ENCODE data around the gene BAHCC1.
"Not testable (repeated sequence)": the region's sequence is repeated elsewhere in the genome, so short reads cannot be mapped to it uniquely, and the experiment has no call there.

Gene BAHCC1

DNA sequence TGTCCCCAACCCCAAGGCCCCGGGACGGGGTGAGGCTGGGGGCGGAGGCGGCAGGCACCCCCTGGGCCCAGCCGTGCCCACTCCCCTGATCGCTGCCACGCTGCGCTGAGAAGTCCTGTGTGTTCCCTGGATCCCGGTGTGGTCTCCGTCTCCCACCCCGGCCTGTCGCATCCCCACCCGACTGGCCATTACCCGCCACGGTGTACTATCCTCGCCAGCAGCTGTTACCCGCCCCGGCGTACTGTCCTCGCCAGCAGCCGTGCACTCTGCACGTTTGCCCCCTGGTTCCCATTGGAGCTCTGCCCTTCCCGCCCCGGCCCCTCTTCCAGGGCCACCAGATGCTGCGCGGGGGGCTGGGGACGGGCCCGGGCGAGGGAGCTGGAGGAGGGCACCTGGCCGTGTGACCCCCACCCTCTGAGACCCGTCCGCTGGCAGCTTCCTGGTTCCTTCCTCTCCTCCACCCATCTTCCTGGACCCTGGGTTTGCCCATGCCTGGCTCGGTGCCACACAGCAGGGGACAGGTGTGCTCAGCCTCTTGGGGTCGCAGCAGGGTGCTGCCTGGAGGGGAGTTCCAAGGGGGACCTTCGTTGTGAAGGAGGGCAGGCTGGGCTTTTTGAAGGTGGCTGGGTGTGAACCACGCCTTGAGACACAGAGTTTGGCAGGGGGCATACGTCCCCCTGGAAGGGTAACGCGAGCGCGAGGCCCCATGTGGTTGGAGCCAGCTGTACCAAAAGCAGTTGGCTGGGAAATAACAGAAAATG, 19.7 kb downstream of the BAHCC1 start:
- DNase-seq: no peak

DNA sequence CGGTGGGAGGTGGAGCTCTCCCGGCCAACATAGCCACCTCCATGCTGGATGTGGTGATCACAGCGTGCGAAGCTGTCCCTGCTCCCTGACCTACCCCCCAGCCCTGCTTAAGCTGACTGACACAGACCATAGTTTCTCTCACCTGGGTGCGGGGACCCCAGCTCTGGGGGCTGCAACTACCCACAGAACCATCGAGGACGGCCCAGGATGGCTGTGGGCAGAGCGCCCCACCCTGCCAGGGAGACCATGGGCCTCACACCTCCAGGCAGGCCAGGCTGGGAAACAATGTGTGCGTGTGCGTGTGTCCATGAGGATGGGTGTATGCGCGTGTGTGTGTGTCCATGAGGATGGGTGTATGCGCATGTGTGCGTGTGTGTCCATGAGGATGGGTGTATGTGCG, 20.4 kb downstream of the BAHCC1 start:
- no peak for DNase-seq

DNA sequence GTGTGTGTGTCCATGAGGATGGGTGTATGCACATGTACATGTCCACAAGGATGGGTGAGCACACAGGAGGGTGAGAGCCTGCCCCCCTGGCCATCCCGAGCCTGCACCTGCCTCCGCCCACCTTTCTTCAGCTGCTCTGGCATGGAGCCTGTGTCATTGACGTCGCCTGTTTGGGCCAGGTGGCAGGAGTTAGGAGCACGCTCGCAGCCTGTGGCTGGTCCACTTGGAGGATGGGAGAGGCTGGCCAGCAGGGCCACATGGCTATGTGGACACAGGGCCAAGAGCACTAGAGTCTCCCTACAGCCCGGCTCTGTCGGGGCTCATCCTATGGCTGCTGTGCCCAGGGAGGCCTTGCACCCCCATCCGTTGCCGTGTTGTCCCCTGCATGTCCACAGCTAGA, 21.4 kb downstream of the BAHCC1 start:
- no peak for DNase-seq

DNA sequence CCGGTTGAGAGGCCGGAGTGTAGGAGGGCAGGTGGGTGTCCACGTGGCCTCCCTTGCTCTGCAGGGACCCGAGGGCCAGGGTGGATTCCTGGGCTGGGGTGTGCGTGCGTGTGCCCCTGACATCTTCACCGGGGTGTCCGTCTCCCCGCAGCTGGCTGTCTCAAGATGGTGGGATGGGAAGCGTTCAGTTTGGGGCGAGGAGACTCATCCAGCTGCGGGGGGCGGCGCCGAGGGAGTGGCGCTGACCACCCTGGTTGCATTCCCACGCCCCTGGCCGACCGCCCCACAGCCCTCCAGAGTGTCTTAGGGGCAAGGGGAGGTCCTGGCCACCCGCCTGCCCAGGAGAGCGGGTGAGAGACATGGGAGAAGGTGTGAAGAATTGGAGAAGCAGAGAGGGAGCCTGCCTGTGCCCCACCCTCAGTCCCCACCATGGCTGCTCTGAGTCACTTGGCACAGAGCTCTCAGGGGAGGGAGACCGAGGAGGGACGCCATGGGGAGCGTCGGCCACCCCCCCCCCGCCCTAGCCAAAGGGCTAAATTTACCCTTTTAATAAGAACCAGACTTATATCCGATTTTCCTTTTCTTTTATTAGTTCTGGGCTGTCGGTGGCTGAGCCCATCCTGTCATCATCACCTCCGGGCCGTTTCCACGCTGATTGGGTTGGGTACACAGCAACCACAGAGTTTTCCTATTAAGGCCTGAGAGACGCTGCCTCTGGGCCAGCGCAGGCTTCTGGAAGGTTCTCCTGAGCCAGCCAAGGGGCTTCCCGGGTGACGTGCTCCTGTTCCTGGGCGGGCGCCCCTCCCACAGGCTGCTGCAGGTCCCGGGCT, 22.0 kb downstream of the BAHCC1 start:
- DNase-seq: no peak

DNA sequence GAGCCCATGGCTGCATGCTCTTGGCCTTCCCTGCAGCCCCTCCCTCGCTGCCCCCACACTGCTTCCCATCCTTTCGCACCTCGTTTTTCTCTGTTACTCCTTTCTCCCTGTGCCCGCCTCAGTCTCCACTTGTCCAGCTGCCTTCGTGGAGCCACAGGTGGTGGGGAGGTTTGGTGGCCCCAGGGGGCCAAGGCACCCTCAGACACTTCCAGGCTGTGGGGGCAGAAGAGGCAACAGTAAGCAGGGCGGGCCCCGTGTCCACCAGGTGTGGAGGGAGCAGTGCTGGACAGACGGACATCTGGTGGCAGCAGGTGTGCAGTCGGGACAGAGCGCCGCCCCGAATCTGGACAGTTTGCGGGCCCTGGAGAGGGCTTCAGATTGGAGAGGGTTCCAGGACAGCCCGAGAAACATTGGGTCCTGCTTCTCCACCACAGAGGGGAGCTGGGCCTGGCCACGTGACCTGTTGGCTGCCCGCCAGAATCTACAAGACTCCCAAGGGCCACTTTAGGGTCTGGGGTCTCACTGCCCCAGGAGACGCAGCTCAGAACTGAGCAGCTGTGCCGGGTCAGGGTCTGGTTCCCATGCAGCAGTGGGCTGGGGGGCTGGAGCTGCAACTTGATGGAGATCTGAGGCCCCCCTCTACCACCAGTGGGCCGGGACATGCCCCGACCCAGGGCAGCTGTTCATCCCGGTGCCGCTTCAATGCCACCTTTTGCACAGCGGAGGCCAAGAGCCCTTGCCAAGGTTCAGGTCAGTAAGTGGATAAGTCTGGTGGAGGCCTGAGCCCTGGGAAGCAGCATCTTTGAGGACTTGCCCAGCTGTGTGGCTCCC, 22.8 kb downstream of the BAHCC1 start:
- no peak for DNase-seq

DNA sequence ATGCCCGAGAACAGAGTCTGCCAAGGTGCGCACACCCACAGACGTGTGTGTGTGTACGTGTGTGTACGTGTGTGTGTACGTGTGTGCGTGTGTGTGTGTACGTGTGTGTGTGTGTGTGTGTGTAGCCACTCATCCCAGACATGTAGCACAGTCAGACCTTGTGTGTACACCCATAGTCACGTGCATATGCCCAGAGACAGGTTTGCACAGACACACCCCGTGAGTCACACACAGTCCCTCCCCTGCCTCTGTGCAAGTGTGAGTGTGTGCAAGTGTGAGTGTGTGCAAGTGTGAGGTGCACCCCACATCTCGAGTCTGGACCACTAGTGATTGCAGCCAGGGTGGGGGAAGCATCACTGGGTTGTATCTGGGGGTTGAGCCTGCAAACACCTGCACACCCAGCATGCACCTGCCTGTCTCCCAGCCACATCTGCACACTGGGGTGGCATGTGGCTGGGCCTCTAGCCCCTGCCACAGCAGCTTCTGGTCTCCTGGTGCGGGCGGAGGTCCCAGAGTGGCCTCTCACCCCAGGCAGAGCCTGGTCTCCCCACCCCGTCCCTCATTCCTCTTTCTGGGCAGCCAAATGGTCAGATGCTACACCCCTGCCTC, 23.6 kb downstream of the BAHCC1 start:
- DNase-seq: no peak

DNA sequence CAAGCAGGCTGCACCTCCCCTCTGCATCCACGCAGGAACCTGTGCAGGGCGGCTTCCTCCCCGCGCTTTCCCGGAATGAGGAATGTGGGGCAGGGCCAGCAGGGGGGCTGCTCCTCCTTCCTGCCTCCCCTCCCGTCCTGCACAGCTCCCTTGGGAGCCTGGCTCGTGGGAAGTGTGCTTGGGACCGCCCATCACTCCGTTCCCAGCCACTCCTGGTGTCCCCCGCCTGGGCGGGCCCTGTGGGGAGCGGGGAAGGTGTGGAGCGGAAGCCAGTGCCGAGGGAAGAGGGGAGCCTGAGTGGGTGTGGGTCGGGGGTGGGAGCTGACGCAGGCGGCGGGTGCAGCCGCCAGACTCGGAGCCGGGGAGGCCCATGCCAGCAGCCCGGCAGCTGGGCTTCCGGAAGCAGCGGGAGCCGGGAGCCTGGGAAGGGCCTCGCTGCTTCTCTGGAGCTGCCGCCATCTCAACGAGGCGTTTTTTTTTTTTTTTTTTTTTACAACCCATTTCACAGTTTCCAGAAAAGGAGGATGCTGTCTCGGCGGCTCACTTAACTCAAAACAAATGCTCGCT, 24.1 kb downstream of the BAHCC1 start:
- DNase-seq: no peak

DNA sequence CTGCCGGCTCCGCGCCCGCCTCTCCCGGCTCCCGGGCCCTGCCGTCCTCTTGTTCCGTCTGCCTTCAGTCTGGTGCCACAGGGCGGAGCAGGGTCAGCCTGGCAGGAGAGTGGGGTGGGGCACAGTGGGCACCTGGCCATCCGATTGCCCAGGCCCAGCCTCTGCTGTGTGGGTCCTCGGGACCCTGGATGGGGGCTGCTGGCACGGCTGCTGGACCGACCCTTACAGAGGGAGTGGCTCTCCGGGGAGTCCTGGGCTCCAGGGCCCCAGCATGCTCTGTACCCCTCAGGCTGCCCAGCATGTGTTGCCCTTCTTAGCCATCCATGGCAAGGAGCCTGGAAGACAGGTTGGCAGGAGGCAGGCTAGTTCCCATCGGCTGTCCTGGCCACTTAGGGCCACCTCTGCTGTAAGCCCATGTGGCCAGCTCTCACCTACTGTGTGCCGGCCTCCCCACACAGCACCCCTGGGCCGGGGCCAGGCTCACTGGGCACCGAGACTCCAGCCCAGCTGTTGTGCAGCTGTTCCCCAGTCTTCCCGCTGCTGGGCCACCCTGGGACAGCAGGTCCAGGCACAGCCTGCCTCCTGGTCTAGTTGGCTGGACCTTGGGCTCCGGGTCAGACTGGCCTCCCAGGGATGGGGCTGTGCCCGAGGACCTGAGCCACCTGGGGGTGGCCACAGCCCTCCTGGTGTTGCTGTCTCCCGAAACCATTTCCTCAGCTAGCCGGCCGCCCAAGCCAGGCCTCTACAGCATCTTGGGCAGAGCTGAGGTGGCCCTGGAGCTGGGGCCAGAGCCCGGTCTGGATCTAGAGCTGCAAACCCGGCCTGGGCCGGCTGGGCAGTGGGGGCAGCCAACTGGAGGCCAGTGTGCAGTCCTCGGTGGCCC, 24.9 kb downstream of the BAHCC1 start:
- DNase-seq: no peak

DNA sequence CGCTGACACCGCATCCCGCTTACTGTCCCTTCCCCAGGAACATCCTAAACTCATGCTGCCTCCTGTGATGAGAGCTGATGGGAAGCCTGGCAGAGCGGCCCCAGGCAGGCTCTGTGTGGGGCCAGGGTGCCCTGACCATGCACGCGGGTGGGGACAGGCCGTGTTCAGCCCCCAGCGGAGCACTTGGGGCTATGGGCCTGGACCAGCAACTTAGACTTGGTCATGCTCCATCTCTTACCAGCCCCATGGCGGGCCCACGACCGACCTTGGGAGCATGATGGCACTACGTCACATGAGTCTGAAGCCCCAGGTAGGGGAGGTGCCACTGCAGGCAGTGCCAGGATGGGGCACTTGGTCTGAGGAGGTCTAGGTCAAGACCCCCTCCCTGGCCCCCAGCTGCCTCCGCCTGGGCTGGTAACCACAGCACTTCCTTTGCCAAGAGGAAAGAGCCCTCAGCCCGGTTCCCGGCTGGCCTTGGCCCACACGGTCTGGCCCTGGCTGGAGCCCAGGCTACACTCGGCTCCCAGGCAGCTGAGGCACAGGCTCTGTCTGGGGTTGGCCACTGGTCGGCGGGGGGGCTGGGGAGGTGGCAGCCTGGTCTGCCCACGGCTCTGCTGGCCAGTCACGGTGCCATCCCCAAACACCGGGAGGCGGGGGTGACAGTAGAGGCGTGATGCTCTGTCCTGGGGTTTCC, 25.7 kb downstream of the BAHCC1 start:
- DNase-seq: no peak

DNA sequence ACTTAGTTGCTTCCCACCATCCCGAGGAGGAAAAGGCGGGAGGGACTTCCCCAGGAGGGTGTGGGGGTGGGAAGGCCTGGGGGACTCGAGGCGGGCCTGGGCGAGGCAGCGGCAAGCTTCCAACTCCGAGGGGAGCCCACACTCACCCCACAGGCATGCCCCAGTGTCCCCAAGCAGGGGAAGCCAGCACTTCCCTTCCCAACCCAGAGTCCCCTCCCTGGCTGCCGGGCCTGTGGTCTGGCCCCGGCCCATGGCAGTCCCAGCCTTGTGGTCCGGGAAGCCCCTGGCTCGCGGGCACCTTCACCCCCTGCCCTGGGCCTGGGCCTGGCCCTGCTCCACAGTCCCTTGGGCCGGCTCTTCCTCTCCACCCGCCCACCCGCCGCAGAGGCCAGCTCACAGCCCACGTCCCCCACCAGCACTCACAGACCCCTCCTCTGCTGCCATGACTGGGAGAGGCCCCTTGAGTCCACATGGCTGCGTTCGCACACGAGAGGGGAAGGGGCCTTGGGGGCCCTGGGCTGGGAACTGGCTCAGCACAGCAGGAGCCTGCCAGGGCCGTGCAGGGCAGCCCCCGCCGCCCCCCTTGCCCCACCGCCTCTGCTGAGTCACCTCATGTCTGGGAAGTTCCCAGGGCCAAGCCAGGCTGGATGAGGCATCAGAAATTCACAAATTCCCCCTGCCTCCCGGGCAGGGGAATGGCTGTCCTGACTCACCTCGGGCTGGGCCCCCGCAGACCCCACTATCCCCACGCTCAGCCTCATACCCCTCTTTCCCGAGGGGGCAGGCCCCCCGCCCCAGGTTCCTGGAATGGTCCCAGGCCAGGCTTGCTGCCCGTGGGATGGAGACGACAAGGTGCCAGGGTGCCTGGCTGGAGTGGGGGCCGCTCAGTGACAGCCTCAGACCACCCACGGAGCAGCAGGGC, 27.8 kb downstream of the BAHCC1 start:
- DNase-seq: no peak

DNA sequence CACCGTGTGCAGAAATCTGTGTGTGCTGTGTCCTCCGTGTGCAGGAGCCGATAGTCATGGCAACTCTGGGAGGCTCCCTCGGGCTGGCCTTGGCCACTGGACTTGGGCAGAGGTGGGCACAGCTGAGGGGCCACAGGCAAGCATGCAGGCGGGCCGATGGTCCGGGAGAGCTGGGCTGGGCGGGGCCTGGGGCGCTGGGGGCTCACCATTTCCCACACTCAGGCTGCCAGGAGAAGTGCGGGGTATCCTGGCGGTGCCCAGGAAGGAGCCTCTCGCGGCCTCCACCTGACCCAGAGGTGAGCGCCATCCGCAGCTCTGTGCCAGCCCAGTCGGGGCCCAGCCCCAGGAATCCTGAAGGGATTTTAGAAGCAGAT, 28.4 kb downstream of the BAHCC1 start:
- no peak for DNase-seq

DNA sequence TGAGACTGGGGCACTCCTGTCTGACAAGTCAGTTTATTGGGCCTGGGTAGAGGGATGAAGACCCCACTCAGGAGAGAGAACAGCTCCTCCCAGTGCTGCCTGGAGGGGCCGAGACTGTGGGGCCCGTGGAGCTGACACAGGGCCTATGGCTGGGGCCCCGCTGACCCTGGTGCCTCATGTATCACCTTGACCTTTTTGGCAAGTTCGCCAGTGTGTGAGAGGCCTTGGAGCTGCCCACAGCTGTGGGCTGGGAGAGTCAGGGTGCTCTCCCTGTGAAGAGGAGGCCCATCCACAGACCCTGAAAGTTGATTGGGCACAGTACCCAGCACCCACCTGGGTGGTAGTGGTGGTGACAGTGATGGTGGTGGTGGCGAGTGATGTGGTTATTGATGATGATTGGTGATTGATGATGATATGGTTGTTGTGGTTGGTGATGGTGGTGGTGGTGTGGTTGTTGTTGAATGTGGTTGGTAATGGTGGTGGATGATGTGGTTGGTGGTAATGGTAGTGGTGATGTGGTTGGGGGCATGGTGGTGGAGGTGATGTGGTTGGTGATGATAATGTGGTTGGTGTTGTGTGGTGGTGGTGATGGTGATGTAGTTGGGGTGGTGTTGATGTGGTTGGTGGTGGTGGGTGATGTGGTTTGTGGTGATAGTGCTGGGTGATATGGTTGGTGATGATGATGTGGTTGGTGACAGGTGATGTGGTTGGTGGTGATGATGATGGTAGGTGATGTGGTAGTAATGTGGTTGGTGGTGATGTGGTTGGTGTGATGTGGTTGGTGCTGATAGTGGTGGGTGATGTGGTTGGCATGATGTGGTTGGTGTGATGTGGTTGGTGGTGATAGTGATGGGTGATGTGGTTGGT, 29.1 kb downstream of the BAHCC1 start:
- DNase-seq: no peak

DNA sequence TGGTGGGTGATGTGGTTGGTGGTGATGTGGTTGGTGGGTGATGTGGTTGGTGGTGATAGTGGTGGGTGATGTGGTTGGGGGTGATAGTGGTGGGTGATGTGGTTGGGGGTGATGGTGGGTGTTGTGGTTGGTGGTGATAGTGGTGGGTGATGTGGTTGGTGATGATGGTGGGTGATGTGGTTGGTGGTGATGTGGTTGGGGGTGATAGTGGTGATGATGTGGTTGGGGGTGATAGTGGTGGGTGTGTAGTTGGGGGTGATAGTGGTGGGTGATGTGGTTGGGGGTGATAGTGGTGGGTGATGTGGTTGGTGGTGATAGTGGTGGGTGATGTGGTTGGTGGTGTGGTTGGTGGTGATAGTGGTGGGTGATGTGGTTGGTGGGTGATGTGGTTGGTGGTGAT, 29.8 kb downstream of the BAHCC1 start:
- DNase-seq: not testable (repeated sequence)

DNA sequence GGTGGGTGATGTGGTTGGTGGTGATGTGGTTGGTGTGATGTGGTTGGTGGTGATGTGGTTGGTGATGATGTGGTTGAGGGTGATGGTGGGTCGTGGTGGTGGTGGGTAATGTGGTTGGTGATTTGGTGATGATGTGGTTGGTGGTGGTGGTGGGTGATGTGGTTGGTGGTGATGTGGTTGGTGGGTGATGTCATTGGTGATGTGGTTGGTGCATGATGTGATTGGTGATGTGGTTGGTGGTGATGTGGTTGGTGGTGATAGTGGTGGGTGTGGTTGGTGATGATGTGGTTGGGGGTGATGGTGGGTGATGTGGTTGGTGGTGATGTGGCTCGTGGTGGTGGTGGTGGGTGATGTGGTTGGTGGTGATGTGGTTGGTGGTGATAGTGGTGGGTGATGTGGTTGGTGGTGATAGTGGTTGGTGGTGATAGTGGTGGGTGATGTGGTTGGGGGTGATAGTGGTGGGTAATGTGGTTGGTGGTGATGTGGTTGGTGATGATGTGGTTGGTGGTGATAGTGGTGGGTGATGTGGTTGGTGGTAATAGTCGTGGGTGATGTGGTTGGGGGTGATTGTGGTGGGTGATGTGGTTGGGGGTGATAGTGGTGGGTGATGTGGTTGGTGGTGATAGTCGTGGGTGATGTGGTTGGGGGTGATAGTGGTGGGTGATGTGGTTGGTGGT, 30.6 kb downstream of the BAHCC1 start:
- DNase-seq: not testable (repeated sequence)

DNA sequence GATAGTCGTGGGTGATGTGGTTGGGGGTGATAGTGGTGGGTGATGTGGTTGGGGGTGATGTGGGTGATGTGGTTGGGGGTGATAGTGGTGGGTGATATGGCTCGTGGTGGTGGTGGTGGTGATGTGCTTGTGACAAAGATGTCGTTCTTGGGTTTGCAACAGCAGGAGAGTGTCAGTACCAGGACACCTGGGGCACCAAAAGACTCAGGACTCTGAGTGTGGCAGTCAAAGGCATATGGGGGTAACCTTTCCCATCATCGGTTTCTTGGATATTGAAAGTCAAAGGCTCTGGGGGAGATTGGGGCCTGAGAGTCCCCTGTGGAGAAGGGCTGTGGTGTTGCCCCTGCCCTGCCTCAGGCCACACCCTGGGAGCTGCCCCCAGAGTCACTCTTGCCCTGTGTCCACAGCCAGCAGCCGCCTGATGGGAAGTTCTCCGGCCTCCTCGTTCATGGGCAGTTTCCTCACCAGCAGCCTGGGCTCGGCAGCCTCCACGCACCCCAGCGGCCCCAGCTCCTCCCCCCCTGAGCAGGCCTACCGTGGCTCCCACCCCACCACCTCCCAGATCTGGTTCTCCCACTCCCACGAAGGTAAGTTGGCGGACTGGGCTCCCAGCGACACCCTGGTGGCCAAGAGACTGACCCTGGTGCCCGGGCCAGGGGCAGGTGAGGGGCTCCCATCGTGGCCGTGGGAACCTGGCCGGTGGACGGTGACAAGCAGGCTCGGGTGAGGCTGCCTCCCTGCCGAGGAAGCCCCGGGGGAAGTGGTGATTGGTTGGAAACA, 31.3 kb downstream of the BAHCC1 start:
- DNase-seq: no peak

DNA sequence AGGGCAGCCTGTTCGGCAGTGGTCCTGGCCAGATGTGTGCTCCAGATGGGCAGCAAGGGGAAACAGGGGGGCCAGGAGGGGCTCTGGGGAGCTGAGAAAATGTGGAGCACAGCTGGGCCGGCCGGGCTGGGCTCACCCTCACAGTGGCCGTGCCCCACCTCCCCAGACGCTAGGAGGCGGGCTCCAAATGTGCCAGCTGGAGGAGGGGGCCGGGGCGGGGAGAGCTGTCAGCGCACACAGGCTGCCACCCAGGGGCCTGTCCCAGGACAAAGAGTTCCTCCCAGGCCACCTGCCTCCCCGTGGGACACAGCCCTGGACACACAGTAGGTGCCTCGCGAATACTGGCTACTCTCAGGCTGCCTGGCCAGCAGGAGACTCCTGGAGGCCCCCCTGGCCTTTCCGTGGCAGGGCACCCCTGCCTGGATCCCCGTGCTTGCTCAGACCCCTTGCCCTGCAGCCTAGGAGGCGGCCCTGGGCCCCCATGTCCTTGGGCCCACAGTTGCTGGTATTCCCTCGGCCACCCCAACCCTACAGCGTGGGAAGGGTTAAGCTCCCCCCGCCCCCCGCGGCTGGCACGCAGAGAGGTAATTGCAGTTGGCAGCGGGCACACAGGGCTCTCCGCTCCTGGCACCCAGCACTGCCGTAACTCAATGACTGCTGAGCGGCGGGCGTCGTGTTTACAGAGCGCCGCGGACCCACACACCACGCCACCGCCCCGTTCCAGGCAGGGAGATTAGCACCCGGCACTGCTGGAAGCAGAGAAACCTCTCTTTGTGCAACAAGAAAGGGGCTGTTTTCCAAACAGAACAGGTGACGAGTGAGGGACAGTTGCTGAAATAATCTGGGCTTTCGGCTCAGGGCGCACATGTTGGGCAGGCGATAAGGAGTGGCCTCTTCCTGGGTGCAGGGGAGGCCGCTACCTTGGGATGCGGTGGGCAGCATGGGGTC, 32.2 kb downstream of the BAHCC1 start:
- DNase-seq: no peak

All from activated CD4-positive, alpha-beta T cell treated with anti-CD3 and anti-CD28 coated beads, Interleukin-2, Interleukin-6, amounts not matched to agents 100 ng/mL and 50 ng/mL, durations not matched to agents 16 hours and 8 hours (primary cell).